Tibial nerve (tissue), 4 donors: ENCODE data around the gene SYT17.

Source experiments
- EP300 ChIP-seq, 2 donors: sonication (generic); formaldehyde crosslinking; IDR thresholded peaks; one replicate each; pipeline ENCODE4 v1.6.1; 2017; ENCODE audit warnings: antibody characterized with exemption in 2 of 2, mild to moderate bottlenecking in 1 of 2
- POLR2A ChIP-seq, 2 donors: fragments of 450-650 bp; IDR thresholded peaks; one replicate each; pipeline ENCODE4 v1.6.1; 2017; ENCODE audit warnings: antibody characterized with exemption in 2 of 2, mild to moderate bottlenecking in 2 of 2, moderate library complexity in 2 of 2
- TF ChIP-seq, protein P1 (sequence below), 5 experiments: fragments of 200-600 bp in 3 of 5; fragments of 450-650 bp in 2 of 5; sonication (generic) in 3 of 5; IDR thresholded peaks; one replicate each; pipeline ENCODE4 v1.5.1; 2016 to 2019; ENCODE audit warnings: antibody characterized with exemption in 5 of 5, mild to moderate bottlenecking in 3 of 5, moderate library complexity in 2 of 5

- TF ChIP-seq, protein P1, sequence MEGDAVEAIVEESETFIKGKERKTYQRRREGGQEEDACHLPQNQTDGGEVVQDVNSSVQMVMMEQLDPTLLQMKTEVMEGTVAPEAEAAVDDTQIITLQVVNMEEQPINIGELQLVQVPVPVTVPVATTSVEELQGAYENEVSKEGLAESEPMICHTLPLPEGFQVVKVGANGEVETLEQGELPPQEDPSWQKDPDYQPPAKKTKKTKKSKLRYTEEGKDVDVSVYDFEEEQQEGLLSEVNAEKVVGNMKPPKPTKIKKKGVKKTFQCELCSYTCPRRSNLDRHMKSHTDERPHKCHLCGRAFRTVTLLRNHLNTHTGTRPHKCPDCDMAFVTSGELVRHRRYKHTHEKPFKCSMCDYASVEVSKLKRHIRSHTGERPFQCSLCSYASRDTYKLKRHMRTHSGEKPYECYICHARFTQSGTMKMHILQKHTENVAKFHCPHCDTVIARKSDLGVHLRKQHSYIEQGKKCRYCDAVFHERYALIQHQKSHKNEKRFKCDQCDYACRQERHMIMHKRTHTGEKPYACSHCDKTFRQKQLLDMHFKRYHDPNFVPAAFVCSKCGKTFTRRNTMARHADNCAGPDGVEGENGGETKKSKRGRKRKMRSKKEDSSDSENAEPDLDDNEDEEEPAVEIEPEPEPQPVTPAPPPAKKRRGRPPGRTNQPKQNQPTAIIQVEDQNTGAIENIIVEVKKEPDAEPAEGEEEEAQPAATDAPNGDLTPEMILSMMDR (IDR thresholded peaks at IDR 0.05), result no peak
- TF ChIP-seq POLR2A (IDR thresholded peaks at IDR 0.05) (no peak), EP300 (IDR thresholded peaks at IDR 0.05) (no peak)
Measured at GRCh38 chr16:19212059-19212458, 44.0 kb downstream of the SYT17 start.
